HFFc6 (cell line): Measurements from ENCODE around the gene STRN3. TPM values are rescaled to one million over a fixed set of nuclear protein-coding genes. Genes with fewer than 3 reads are reported as not detected.
"Not testable (repeated sequence)": the region's sequence is repeated elsewhere in the genome, so short reads cannot be mapped to it uniquely, and the experiment has no call there.

ENCODE experiments used
- DNase-seq: peaks from one replicate; pipeline ENCODE4 v3.0.0-alpha.2; 2018
- H3K27ac Mint-ChIP-seq: 2 replicates; pipeline ENCODE4 v1.8.0; 2020; ENCODE audit warnings: mild to moderate bottlenecking, mixed read lengths
- H3K27me3 Mint-ChIP-seq: 2 replicates; pipeline ENCODE4 v1.8.0; 2021; ENCODE audit warnings: mild to moderate bottlenecking, moderate library complexity, mixed read lengths; ENCODE audit not compliant: insufficient read depth
- H3K36me3 Mint-ChIP-seq: 2 replicates; pipeline ENCODE4 v1.8.0; 2021; ENCODE audit warnings: low read depth, mixed read lengths
- H3K4me1 Mint-ChIP-seq: 2 replicates; pipeline ENCODE4 v1.8.0; 2020; ENCODE audit warnings: low read depth, mixed read lengths
- H3K4me3 Mint-ChIP-seq: 2 replicates; pipeline ENCODE4 v1.8.0; 2020; ENCODE audit warnings: mild to moderate bottlenecking, moderate library complexity, mixed read lengths
- H3K9me3 Mint-ChIP-seq: 2 replicates; pipeline ENCODE4 v1.8.0; 2020; ENCODE audit warnings: mild to moderate bottlenecking, mixed read lengths
- total RNA-seq, 6 experiments: library from RNA; stranded (reverse); fragmentation: NEBNext Ultra II Directional; extraction: Animal tissue kit (Norgen Biotek cat#: 25700); gene quantifications; 2 replicates in 1 of 6; 3 replicates in 5 of 6; pipeline ENCODE4 v1.2.3, GENCODE V29; 2021
- TF ChIP-seq, protein P1 (sequence below): fragments of 200-600 bp; sonication (generic); IDR thresholded peaks from 2 replicates; pipeline ENCODE4 v1.5.0; 2021; ENCODE audit warnings: antibody characterized with exemption, mild to moderate bottlenecking

STRN3 gene
- total RNA-seq, 6 experiments from 2014 or later: 34.5 to 40.6 (median 38.6) TPM

GRCh38 chr14:30940886-30941285 lies 85.3 kb downstream of the STRN3 start:
- no peaks in the 10 kb centered on the region for H3K9me3 Mint-ChIP-seq
- H3K4me3 Mint-ChIP-seq: no peak overlapping the region
- no peak overlapping the region for H3K27ac Mint-ChIP-seq
- peaks cover 30% of the 10 kb centered on the region for H3K36me3 Mint-ChIP-seq
- TF ChIP-seq, protein P1, sequence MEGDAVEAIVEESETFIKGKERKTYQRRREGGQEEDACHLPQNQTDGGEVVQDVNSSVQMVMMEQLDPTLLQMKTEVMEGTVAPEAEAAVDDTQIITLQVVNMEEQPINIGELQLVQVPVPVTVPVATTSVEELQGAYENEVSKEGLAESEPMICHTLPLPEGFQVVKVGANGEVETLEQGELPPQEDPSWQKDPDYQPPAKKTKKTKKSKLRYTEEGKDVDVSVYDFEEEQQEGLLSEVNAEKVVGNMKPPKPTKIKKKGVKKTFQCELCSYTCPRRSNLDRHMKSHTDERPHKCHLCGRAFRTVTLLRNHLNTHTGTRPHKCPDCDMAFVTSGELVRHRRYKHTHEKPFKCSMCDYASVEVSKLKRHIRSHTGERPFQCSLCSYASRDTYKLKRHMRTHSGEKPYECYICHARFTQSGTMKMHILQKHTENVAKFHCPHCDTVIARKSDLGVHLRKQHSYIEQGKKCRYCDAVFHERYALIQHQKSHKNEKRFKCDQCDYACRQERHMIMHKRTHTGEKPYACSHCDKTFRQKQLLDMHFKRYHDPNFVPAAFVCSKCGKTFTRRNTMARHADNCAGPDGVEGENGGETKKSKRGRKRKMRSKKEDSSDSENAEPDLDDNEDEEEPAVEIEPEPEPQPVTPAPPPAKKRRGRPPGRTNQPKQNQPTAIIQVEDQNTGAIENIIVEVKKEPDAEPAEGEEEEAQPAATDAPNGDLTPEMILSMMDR: no peak
- peaks cover 28% of the 10 kb centered on the region for H3K4me1 Mint-ChIP-seq
- DNase-seq: no peak
- no peaks in the 10 kb centered on the region for H3K27me3 Mint-ChIP-seq

- TF ChIP-seq, protein P1: no peak
- no peaks in the 10 kb centered on the region for H3K27me3 Mint-ChIP-seq
- no peaks in the 10 kb centered on the region for H3K9me3 Mint-ChIP-seq
- peaks cover 40% of the 10 kb centered on the region for H3K4me1 Mint-ChIP-seq
- no peak overlapping the region for H3K4me3 Mint-ChIP-seq
- DNase-seq: no peak
- peaks cover 30% of the 10 kb centered on the region for H3K36me3 Mint-ChIP-seq
- H3K27ac Mint-ChIP-seq: no peak overlapping the region
Measured at GRCh38 chr14:30938617-30939016, 87.6 kb downstream of the STRN3 start.

- peaks cover 17% of the 10 kb centered on the region for H3K36me3 Mint-ChIP-seq
- H3K4me1 Mint-ChIP-seq: peaks cover 36% of the 10 kb centered on the region
- H3K27me3 Mint-ChIP-seq: no peaks in the 10 kb centered on the region; the same call in 1 of the 2 replicates
- peak overlapping the region; percentile 25; the same call in 1 of the 2 replicates for H3K27ac Mint-ChIP-seq
- no peaks in the 10 kb centered on the region for H3K9me3 Mint-ChIP-seq
- TF ChIP-seq, protein P1: no peak
- DNase-seq: peak; percentile 5
- no peak overlapping the region for H3K4me3 Mint-ChIP-seq
Measured at GRCh38 chr14:30935445-30935844, 90.7 kb downstream of the STRN3 start.

DNA sequence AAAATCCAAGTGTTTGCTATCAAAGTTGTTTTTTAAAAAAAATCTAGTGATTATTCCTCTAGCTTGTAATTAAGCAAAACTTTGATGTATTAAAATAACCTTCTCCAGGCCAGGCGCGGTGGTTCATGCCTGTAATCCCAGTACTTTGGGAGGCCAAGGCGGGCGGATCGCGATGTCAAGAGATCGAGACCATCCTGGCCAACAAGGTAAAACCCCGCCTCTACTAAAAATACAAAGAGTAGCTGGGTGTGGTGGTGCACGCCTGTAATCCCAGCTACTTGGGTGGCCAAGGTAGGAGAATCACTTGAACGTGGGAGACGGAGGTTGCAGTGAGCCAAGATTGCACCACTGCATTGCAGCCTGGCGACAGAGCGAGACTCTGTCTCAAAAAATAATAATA lies 92.2 kb downstream of the STRN3 start:
- H3K27ac Mint-ChIP-seq, DNase-seq, H3K27me3 Mint-ChIP-seq, H3K4me3 Mint-ChIP-seq, H3K9me3 Mint-ChIP-seq: not testable (repeated sequence)
- H3K4me1 Mint-ChIP-seq: peaks cover 29% of the 10 kb centered on the region
- H3K36me3 Mint-ChIP-seq: peaks cover 17% of the 10 kb centered on the region

GRCh38 chr14:30928462-30928861 lies 97.7 kb downstream of the STRN3 start:
- TF ChIP-seq, protein P1: no peak
- H3K36me3 Mint-ChIP-seq: no peaks in the 10 kb centered on the region
- no peak overlapping the region for H3K4me3 Mint-ChIP-seq
- no peaks in the 10 kb centered on the region; the same call in 1 of the 2 replicates for H3K27me3 Mint-ChIP-seq
- no peak for DNase-seq
- no peak overlapping the region; the same call in 1 of the 2 replicates for H3K27ac Mint-ChIP-seq
- peaks cover 17% of the 10 kb centered on the region for H3K4me1 Mint-ChIP-seq
- no peaks in the 10 kb centered on the region for H3K9me3 Mint-ChIP-seq

GRCh38 chr14:30925254-30925653 lies 100.9 kb downstream of the STRN3 start:
- no peaks in the 10 kb centered on the region; the same call in 1 of the 2 replicates for H3K27me3 Mint-ChIP-seq
- H3K4me3 Mint-ChIP-seq: no peak overlapping the region
- peaks cover 6% of the 10 kb centered on the region for H3K4me1 Mint-ChIP-seq
- TF ChIP-seq, protein P1: no peak
- H3K36me3 Mint-ChIP-seq: peaks cover 5% of the 10 kb centered on the region
- DNase-seq: no peak
- H3K9me3 Mint-ChIP-seq: no peaks in the 10 kb centered on the region
- H3K27ac Mint-ChIP-seq: no peak overlapping the region
